GM21737 (cell line): ENCODE results near the gene TFF2.

ENCODE experiments used
- ATAC-seq: cut with Tn5 transposase; IDR thresholded peaks from one replicate; pipeline ENCODE4 v1.9.1; 2021; ENCODE audit warnings: mild to moderate bottlenecking, moderate library complexity; ENCODE audit not compliant: unreplicated experiment

The TFF2 gene

DNA sequence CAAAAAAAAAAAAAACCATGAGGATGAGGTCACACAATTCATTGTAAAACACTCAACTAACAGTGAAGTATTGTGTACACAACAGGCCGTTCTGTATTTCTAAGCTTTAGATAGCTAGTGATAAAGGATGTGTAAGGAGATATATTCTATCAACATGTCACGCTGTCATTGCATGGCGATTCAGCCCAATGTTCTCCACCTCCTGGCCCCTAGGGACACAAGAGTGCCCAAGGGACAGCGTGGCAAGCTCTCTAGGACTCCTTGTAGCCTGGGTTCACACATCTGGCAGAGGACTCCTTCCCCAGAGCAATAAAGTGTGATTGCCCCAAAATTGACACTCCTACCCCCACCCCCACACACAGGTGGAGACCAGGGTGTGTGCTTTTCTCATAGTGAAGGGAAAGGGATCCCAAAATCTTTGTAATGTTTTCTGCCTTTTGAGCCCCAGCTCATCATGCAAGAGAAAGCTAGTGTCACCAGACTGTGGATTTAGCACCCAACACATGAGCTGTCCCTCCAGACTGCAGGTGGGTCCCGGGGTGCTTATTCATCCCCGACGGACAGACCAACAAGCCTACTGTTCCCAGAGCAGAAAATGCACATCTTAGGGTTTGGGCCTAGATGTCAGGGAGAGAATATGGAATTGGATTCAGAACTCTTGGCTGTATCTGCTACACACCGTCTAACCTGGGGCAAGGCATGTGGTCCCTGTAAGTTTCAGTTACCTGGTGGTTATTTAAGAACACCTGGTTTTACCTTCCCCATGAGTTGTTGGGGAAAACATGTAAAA is 33.6 kb upstream of the TFF2 start:
- no peak for ATAC-seq

DNA sequence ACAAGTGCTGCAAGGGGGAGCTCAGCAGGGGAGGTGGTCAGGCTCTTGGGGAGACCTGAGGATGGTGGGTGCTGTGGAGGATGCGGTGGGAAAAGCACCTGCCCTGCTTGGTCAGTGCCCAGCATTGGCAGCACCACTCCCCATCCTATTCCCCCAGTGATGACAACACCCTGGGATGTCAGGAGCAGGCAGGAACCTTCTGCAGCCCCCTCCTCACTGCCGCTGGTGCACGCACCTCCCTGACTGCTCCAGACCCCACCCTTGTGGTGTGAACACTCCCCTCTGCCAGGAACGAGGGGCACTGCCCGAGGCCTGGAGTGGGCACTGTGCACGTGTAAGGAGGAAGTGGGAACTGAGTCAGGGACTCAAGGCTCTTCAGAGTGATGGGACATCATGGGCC is 32.5 kb upstream of the TFF2 start:
- ATAC-seq, result no peak

DNA sequence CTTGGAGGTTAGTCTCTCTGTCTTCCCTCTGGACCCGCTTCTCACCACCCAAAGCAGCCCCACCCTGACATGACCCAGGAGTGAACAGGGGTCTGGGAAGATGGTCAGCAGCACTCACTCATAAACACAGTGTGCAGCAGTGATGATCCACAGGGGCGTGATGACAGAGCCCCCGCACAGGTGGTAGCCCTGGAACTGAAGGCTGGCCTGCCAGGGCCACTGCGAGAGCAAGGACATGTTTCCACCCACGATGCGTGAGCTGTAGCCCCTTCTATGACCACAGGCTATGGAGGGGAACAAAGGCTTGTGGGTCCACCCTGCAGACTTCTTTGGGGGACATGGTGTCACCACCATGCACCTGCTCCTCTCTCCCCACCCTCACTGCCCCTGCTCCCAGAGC is 32.1 kb upstream of the TFF2 start:
- ATAC-seq, result no peak

DNA sequence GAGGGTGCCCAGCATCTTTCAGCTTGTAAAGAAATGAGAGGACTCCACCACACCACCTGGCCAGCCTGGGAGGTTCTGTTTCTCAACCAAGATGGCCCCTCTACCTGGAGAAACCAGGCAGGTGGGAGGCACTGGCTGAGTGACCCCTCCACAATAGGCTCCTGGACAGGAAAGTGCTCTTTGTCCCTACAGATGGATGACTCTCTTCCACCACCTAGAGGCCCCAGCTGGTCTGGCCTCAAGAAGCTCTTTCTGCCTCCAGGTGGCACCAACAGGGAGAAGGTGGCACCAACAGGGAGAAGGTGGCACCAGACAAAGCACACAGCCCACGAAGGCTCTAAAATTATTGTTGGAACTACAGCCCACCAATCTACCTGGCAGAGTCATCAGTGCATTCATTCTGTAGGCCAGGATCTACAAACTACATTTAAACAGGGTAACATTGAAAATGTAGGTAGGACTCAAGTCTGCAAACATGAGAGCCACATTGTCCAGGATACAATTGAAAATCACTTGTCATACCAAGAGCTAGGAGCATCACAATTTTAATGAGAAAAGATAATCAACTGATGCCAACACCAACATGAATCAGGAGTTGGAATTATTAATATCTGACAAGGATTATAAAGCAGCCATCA is 30.7 kb upstream of the TFF2 start:
- ATAC-seq, result no peak

DNA sequence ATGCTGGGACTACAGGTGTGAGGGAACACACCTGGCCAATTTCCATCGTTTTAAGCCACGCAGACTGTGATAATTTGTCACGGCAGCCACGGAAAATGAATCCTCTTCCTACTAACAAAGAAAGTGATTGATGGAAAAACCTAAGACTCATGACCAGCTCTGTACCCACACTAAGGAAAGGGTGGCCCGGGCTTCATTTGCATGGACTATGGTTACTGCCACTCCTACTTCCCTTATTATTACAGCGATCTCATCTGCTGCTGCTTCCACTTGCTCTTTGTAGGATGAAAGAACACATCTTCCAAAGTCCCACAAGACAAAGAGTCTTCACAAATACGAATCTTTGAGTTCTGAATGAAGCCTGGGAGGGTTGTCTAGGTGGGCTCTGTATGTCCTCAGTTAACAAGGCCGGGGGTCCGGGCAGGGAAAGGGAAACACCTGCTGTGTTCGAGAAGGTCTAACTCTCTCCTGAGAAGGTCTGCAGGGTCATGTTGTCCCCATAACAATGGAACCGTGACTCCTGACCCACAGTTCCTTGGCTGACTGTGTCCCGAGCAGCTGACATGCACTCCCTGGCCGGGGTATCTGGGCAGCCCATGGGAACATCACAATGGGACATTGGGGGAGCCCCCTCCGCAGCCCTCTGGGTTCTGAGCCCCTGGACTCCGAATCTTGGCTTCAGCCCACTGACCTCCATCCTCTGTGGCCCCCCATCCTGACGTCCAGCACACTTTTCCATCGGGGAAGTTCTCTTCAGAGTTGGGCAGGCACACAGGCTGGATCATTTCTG is 28.8 kb upstream of the TFF2 start:
- no peak for ATAC-seq

DNA sequence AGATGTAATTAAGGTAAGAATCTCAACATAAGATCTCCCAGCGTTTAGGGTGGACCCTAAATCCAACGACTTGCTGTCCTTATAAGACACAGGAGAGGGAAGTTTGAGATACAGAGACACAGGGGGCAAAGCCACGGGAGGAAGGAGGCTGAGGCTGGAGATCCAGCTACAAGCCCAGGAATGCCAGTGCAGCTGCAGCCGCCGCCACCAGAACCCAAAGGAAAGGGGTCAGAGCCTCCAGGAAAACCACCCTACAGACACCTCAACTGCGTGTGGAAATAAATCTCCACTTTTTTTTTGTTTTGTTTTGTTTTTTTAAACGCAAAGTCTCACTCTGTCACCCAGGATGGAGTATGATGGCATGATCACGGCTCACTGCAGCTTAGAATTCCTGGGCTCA is 27.6 kb upstream of the TFF2 start:
- no peak for ATAC-seq

DNA sequence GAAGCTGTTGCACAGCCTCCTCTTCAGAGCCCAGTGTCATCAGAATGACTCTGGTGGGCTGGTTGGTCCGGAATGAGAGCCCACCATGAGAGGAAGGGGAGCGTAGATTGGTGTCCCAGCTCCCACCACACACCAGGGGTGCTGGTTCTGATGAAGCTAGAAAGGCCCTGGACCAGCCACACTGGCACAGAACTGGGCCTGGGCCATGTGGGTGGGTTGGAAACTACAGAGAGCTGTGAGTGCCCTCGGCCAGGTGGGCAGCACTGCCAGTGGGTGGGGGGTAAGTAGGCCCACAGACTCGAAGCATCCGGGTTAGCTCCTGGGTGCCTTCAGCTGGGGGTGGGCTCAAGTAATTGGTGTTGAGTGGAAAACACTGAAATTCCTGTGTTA is 27.2 kb upstream of the TFF2 start:
- ATAC-seq, result no peak

DNA sequence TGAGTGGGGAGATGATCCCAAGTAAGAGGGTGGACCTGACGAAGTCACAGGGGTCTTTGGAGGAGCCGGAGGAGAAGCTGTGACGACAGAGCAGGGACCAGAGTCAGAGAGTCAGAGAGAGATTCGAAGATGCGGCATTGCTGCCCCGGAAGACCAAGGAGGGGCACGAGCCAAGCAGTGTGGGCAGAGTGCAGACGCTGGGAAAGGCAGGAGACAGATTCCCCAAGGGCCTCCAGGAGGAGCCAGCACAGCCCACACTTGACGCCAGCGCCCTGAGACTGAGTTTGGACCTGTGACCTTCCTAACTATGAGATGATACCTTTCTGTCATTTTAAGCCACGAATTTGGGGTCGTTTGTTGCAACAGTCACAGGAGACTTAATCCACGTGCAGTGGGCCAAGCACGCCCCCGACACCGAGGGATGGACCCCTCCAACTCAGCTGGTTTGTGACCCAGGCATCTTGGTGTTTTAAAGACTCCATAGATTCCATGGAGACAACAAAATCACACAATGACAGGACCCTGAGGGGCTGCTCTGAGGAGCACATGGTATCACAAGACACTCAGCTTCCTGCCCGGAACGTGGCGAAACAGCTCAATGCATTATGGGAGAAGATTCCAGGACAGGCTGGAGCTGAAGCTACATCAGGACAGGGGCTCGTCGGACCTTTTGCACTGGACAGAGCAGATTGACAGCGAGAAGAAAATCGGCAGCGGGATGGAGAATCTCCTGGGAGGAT is 26.6 kb upstream of the TFF2 start:
- ATAC-seq, result no peak

DNA sequence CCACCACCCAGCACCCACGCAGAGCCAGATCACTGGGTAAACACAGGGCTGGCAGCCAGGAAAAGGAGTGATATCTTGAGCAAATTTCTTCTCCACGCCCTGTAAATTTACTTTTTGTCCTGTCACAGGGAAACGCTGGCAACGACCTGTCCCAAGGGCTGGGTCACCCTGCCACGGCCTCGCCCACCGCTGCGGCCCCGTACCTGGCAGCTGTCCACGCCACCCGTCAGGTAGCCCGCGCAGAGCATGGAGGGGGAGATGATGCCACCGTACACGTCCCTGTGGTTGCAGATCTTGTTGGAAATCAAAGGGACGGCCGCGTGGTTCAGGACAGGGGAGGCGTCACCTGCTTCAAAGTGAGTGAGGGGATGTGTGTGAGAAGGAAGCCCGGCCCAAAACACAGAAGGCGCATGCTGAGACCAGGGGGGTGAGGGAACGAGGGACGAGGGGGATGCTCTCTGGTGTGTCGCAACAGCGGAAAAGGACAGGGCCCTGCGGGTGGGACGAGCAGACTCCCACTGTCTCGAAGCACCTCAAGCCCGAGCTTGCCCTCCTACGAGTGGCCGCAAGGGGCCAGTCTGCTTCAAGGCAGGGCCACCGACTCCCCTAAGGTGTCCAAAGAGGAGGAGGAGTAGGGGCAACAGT is 25.7 kb upstream of the TFF2 start:
- ATAC-seq, result no peak

DNA sequence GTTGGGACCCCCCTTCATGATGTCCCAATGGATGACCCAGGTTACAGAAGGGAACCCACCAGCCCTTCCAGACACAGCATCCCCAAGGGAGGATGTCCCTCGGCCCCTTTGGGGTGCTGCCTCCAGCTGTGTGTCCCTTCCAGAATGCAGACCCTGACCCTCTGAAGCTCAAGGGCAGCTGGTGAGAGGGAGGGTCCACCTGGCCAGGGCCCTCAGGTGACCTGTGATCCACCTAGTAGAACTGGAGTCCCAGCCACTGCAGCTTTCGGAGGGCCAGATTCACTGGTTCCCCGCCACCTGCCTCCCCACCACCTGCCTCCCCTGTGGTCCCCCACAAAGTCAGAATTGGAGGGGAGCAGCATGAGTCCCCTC is 25.2 kb upstream of the TFF2 start:
- no peak for ATAC-seq

DNA sequence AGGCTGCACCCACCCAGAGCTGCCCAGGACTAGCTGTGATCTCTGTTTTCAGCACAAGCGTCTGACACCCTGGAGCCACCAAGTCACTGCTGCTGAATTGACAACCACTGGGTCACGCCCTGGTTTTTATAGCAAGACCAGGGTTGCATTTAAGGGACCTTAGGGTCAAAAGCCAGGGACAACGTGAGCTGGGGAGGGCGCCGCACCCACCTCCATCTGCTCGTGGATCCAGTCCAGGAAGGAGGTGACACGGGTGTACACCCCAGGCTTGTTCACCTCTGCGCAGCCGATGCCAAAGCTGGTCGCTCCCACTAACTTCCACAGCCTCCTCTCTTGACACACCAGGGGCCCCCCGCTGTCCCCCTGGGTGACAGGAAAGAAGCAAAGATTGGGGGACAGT is 24.7 kb upstream of the TFF2 start:
- no peak for ATAC-seq

DNA sequence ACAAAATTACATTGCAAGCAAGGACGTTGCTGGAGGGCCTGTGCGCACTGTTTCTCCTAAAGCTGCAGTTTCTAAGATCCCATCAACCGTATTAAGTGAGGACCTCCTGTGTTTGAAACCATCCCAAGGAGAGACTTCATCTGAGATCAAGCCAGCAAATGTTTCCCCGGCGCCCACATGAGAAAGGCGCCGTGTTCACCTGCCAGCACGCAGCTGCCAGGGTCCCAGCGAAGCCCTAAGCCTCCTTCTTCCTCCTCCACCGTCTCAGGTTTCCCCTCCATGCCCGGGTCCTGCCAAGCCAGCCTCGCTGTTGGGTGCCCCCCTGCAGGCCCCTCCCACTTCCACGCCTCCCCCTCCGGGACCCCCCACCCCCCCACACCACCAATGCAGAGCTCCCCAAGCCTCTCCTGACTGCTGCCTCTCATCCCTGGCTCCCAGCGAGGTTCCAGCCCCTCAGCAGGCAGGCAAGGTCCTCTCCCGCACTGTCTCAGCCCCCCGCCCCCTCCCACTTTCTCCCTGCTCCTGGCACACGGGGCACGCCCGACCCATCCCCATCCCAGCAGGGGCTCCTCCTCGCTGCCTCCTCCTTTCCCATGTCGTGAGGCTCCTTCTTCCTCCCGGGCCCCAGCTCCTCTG is 24.2 kb upstream of the TFF2 start:
- no peak for ATAC-seq

DNA sequence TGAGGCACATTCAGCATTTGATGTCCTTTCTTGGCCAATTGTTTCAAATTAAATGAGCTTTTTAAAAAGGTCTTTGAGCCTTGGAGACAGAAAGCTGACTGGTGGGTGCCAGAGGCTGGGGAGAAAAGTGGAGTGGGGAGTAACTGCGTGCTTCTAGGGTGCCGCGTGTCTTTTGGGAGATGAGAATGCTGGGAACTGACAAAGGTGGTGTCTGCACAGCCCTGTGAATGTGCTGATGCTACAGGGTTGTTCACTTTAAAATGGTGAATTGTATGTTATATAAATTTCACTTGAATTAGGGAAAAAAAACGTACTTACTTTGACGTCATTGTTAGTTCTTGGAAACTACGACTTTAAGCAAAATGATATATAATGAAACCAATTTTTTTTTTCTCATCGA is 23.7 kb upstream of the TFF2 start:
- no peak for ATAC-seq

DNA sequence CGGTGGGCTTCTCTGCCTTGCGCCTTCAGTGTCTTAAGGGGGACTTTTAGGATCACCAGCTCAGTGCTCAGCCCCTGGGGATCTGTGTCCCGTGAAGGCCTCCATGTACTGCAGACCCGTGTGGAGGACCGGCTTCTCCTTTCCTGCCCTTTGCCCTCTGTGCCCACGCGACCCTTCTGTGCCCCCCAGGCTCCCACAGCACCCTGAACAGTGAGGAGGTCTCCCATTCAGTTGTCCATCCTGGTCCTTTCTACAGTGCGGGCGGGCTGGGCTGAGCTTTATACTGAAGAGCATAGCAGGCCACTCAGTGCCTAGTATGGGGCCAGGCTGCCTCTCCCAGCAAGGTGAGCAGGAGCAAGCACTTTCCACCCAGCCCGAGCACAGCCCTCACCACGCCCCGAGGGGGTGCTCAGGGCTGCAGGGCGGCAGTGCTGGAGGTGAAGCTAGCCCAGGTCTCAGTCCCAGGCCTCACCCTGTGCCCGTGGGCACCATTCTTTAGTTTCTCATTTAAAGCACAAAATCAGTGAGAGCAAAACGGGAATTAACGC is 23.2 kb upstream of the TFF2 start:
- ATAC-seq, result no peak

DNA sequence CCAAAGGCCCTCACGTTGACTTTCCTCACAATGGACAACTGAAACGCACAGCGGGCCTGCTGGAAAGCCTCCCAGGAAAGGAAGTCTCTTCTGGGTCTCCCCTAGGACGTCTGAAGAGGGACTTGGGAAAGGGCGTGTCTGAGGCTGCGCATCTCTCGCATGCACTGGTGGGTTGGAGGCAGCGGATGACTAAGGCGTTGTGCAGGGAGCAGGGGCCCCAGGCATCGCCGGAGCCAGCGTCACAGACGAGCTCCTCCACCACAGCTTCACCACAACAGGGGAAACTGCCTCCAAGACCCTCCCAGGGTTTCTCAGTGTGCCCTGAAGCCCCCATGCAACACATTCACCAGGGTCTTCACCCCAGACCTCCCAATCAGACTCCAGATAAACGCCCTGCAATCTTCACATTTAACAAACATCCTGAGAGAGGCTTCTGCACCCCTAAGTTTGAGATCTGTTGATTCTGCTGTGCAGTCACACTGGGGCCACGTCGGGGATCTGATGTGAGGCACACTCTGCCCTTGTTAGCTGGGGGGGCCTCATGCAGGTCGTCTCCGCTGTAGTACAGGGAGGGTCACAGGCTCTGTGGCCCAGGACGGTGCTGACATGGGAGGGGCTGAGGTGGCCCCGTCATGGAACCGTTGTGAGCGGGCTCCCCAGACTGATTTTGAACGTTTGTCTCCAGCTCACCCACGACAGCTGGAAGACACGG is 22.6 kb upstream of the TFF2 start:
- ATAC-seq, result no peak

DNA sequence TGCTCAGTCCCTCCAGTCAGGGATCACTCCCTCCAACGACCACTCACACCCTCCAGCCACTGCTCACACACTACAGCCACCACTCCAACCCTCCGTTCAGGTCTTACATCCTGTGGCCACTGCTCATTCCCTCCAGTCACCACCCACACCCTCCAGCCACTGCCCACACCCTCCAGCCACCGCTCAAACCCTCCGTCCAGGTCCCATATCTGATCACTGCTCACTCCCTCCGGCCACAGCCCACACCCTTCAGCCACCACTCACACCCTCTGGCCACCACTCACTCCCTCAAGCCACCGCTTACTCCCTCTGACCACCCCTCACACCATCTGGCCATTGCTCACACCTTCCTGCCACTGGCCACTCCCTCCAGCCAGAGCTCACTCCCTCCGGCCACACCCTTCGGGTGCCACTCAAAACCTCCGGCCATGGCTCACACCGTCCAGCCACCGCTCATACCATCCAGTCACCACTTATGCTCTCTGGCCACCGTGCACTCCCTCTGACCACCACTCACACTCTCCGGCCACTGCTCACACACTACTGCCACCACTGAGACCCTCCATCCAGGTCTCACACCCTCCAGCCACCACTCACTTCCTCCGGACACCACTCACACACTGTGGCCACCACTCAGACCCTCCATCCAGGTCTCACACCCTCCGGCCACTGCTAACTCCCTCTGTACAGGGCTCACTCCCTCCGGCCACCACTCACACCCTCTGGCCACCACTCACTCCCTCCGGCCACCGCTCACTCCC is 20.3 kb upstream of the TFF2 start:
- no peak for ATAC-seq

DNA sequence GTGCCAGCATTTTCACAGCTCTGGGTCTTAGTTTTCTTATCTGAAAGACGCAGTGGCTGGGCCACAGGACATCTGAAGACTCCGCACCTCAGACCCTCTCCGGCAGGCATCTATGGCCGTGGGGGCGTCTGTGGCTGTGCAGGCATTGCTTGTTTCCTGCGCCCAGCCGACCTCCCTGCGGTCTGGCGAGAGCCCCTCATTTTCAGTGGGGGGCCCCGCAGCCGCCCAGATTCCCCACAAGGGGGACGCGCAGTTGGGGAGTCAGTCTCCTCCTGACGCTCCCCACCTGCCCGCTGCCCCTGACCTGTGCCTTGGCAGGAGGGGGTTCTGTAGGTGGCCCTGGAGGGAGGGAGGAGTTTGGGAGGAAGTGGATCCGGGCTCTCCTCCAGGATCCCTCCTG is 19.0 kb upstream of the TFF2 start:
- no peak for ATAC-seq

DNA sequence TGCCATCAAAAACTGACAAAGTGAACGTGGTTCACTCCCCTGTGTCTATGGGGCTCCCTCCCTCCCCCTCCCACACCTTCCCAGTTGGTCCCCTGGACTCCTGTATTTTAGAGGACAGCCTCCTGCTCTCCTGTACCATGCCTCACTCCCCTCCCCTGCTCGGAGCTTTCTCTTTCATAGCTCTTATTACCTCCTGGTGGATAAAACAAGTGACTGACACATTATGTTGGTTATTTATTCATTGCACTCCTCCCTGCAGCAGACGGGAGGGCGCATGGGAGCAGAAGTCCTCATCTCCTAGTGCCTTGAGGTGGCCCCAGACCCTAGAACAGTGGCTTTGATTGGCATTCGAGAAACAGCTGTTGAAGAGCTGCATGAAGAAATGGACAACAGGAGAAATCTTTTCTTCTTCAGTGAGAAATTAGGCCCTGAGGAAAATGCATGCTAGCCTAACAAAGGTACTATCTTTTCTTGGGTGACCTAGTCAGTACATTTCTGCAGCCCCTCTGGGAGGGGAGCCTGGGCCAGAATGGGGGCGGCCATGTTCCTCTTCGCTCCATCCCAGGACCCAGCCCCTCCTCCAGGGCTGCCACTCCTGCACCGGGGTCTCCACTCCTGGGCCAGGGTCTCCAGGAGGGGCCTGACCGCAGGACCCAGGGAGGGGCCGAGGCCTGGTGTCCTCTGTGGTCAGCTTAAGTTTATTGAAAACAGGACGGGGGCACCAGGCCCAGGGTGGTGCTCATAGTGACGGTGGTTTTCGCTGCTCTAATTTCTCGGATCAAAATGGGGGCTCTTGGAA is 16.8 kb upstream of the TFF2 start:
- no peak for ATAC-seq
